ENCODE measurements around the gene CCL27.

The CCL27 gene

DNA sequence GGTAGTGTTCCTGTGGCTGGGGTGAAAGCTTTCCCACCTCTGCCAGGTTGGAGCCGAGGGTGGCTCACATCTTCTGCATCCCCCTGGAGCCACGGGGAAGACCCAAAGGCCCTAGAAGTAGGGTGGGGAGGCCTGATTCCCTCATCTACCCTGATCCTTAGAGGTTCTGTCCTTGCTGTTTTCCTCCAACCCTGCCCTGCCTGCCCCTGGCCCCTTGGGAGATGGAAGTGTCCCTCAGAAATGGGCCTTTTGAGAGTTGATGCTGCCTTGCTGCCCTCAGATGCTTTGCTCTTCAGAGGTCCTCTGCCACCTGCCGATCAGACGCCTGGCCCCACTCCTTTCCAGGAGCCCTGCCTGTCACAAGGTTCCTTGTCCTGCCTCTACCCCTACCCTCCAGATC is 22.4 kb upstream of the CCL27 start:
- DNase-seq (ENCODE audit: low read depth in 2 of 3, low spot score in 2 of 3): no peak

DNA sequence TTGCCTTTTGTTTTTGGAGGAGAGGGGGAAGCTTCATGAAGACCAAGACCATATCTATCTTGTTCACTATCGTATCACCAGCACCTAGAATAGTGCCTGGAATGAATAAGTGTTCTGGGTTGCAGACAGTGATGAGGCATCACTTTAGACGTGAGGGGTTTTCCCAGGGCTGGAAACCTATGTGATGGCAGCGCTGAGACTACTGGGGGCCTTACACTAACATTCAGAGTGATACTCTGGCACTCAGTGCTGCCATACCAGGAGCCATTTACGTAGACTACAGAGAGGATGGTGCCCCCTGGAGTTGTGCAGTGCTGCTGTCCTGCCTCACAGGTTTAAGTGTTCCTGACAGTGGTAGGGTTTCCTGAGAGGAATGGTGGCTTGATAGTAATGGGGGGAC is 21.7 kb upstream of the CCL27 start:
- DNase-seq (ENCODE audit: low read depth in 2 of 3, low spot score in 2 of 3): no peak

DNA sequence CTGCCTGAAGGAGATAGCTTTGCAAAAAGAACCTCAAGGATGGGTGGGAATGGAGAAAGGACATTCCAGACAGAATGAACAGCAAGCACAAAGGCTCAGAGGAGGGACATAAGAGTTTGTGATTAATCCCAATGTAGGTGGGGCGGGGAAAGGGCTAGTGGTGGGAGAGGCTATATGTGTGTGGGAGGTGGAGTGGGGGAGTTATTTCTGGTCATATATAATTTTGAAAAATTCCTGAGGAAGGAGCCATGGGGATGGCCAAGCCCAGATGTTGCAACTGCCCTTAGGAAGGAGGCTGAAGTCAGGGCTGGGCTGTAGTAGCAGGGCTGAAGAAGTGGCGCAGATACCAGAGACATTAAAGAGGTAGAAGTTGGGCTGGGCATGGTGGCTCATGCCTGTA is 13.4 kb upstream of the CCL27 start:
- no peak for DNase-seq (ENCODE audit: low read depth in 2 of 3, low spot score in 2 of 3)

DNA sequence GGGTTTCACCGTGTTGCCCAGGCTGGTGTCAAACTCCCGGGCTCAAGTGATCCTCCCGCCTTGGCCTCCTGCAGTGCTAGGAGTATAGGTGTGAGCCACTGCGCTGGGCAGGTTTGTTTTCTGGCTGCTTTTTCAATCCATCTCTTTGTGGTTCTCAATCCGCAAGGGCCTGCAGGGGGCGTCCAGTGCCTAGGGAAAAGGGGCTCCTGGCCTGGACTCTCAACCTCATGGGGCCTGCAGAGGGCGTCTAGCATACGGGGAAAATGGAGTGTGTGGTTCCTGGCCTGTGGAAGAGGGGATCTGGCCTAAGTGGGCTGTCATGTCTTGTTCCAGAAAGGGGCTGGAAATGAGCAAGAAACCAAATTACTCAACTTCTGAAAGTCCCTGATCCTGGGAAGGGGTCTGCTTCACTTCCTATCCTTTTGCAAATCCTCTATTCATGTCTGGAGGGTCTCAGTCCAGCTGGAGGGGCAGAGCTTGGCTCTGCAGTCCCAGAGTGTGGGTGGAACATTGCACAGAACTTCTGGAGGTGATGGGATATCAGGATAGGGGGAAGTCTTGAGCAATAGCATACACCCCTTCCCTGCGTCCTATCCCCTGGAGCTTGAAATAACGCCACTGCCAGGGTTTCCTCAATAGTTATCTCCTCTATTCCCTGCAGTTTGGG is 12.7 kb upstream of the CCL27 start:
- peak in 1 of 3 experiments; percentile 27 for DNase-seq (ENCODE audit: low read depth in 2 of 3, low spot score in 2 of 3)

DNA sequence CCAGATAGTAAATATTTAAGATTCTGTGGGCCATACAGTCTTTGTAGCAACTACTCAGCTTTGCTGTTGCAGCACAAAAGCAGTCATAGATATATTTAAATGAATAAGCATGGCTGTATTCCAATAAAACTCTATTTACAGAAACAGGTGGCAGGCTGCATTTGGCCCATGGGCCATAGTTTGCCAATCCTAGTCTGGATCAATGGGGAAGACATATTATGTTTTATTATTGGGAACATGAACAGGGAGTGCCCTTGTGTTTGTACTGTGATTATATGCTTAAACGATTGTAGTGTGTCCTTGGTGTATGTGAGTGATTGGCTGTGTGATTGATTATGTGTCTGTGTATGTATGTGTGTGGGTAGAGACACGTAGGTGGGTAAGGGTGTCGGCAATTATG is 12.0 kb upstream of the CCL27 start:
- no peak for DNase-seq (ENCODE audit: low read depth in 2 of 3, low spot score in 2 of 3)

DNA sequence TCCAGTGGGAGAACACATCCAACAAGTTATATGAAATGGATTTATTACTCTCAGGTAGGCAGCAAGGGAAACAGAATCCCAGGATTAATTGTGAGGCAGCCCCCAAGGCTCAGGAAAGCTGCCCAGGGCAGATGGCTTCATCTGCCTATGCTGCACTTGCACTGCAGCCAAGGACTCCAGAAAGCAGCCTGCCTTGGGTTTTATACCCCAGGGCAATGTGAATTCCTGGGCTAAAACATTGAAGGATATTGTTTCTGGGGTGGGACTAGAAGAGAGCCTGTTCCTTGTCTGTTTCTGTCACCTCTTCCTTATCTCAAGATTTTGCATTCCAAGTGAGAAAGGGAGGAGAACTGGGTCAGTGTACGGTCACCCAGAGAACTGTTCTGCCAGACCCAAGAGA is 8.8 kb upstream of the CCL27 start:
- no peak for DNase-seq (ENCODE audit: low read depth in 2 of 3, low spot score in 2 of 3)

DNA sequence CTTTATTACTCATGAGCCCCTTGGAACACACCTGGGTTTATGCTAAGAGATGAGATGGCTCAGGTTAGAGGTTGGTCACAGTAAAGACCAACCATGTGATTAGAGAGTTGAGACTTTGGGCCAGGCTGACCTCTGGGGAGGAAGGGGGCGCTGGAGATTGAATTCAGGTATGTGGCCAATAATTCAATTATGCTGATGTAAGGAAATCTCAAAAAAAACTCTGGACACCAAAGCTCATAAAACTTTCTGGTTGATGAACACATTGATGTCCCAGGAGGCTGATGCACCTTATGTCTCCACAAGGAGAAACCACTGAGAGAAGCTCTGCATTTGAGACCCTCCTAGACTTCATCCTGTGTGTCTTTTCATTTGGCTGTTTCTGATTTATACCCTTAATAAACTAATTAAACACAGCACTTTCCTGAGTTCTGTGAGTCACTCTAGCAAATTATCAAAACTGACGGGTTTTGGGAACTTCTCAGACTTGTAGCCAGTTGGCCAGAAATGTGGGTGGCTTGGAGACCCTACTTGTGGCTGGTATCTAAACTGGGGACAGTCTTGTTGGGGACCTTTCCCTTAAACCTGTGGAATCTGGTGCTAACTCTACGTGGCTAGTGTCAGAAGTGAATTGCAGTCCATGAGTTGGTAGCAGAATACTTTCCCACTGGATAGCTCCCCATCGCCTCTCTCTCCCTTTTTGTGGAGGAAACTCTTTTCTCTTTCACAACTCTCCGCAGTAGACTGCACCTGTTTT is 7.5 kb upstream of the CCL27 start:
- no peak for DNase-seq (ENCODE audit: low read depth in 2 of 3, low spot score in 2 of 3)

DNA sequence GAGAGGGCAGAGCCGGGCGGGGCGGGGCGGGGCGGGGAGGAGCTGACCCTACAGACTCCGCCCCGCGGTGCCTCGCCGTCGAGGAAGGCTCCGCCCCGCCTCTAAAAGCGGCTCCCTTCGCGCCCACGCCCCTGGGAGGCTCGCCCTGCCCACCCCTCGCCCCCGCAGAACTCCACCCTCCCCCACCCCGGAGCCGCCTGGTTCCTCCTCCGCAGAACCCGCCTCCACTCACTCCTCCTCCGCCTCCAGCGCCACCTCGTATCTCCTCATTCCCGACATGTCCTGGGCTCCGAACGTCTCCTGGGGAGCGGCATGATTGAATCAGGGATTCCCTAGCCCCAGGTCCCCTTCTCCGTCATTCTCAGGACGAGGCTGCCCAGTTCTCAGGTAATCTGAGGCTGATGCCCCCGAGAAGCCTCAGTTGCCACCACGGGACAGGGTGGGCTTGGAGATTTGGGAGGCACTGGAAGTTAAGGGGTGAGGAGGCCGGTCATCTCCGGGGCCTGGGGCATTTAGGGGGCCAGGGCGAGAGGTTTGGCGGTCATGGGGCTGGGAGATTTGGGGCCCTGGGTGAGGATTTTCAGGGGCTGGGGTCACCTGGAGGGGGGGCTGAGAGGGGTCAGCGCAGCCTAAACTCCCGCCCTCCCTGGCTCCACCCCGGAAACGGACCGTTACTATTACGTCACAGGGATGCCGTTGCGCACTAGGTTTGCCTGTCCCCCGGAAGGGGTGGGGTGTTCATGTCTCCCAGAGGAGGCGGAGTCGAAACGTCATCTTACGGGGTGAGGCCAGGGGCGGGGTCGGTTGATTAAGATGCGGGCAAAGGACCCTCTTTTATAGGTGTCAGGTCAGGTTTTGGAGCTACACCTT is 3.2 kb upstream of the CCL27 start:
- peak; percentile 44 to 70 (median 50) for DNase-seq (ENCODE audit: low read depth in 2 of 3, low spot score in 2 of 3)

DNA sequence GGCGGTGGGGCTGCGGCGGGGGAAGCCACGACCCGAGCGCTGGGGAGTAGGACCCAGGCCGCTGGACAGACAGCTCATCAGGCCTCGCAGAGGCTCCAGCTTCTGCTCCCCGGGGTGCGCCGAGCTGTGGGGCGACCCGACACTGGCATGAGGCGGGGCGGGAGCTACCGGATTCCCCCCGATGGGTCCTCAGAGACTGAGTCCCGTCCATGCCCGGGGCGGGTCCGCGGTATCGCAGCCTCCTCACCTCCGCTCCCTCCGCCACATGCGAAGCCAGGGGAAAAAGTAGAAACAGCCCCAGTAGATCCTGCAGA is 2.6 kb upstream of the CCL27 start:
- DNase-seq (ENCODE audit: low read depth in 2 of 3, low spot score in 2 of 3): no peak

DNA sequence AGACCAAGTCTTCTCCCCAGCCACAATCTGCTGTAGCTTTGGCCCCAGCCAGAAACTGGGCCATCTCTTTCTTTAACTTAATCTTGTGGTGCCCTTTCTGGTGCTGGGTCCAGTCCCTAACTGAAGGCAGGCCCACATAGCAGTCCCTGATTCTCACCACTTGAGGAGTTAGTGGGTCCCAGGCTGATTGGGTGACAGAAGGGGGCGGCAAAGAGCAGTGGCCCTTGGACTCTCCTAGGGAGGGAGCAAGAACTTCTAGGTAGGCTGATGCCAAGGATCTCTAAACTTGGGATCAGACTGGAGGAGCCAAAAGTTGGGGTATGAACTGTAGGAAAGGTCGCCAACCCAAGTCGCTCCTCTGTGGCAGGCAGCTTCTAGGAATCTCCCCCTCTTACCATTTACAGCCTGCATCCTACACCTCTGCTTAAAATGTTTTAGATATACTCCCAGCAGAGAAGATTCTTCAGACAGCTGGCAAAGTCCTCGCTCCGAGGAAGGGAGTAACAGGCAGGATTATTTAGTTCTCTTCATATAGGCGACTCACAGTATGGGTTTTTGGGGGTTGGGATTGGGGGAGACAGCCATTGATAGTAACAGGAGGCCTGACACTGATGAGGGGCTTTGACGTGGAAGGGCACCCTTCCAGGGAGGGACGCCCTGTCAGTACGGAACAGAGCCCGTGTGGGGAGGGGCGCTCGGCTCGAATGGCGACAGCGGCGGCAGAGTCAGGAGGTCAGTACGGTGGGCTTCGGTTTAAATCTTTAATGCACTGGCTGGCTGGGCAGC is 2.0 kb upstream of the CCL27 start:
- peak in 1 of 3 experiments; percentile 68 for DNase-seq (ENCODE audit: low read depth in 2 of 3, low spot score in 2 of 3)

DNA sequence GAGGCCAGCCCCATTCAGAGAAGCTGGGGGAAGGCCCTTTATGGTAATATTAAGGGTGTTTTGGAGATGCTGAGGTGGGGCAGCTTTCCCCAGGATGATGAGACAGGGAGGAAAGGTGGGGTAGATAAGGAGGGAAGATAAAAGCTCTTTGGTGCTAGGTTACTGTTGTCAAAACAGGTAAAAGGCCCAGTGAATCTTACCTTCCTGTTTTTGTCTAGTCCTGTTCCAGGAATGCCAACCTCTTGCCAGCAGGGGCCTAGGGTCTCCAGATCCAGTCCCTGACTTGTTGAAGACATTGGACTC is 797 bp upstream of the CCL27 start:
- DNase-seq (ENCODE audit: low read depth in 2 of 3, low spot score in 2 of 3): no peak

DNA sequence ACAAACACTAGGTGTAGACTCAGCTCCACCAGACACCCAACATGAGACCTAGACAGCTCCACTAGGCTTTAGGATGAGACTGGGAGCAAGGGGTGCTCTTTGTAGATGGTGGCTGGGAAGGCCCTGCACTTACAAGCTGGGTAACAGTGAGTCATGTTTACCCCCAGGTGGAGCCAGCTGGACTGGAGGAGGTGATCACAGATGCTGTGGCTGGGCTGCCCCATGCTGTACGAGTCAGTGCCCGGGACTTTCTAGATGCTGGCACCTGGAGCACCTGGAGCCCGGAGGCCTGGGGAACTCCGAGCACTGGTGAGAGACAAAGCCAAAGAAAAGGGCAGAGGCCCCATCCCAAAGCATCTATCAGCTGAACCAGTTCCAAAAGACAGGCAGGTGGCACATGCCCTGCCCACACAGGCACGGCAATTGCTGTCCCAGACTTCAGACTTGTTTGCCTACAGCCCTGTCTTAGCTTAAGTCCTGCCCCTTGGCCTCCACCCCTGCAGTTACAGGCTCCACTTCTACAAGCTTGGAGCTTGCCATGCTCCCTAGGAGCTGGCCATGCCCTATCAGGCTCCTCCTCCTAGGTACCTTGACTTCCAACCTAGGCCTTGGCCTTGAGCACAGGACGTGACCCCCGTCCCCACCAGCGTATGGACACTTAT is 2.7 kb downstream of the CCL27 start:
- DNase-seq (ENCODE audit: low read depth in 2 of 3, low spot score in 2 of 3): no peak

DNA sequence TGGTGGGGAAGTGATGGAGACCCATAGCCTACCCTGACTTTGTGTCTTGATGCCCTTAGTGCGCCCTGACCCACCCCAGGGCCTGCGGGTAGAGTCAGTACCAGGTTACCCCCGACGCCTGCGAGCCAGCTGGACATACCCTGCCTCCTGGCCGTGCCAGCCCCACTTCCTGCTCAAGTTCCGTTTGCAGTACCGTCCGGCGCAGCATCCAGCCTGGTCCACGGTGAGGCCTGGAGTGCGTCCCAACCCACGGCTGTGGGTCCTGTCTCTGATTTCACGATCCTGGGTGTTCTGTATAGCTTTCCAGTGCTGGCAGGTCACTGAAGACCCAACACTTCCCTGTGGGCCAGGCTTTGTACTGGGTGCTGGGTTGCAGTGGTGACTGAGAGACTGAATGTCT is 4.0 kb downstream of the CCL27 start:
- DNase-seq (ENCODE audit: low read depth in 2 of 3, low spot score in 2 of 3): no peak

DNA sequence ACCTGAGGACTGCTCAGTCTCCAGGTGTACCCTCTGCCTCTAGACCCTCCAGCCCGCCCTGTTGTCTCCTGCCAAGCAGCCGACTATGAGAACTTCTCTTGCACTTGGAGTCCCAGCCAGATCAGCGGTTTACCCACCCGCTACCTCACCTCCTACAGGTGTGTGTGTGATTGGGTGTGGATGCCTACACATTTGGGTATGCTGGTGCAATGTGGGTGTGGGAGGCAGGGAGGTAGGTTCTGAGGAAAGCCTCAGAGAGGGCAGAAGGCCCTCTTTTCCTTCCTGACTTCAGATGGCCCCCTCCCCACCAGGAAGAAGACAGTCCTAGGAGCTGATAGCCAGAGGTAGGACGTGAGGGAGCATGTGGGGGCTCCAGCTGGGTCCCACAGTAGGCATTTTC is 5.5 kb downstream of the CCL27 start:
- no peak for DNase-seq (ENCODE audit: low read depth in 2 of 3, low spot score in 2 of 3)

DNA sequence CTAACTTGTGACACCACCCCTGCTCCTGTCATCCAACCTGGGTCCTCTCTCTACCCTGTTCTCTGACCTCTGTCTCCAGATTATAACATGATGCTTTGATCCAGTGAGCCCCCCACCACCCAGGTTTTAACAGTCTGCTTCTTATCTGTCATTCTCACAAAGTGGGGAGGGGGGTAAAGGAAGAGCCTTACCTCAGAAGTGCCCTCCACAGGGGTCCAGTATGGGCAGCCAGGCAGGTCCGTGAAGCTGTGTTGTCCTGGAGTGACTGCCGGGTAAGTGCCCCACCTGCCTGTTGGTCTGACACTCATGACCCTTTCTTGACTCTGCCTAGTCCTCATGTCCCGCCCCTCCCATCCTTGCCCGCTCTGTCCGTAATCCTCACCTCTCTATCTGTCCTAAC is 7.1 kb downstream of the CCL27 start:
- DNase-seq (ENCODE audit: low read depth in 2 of 3, low spot score in 2 of 3): no peak

DNA sequence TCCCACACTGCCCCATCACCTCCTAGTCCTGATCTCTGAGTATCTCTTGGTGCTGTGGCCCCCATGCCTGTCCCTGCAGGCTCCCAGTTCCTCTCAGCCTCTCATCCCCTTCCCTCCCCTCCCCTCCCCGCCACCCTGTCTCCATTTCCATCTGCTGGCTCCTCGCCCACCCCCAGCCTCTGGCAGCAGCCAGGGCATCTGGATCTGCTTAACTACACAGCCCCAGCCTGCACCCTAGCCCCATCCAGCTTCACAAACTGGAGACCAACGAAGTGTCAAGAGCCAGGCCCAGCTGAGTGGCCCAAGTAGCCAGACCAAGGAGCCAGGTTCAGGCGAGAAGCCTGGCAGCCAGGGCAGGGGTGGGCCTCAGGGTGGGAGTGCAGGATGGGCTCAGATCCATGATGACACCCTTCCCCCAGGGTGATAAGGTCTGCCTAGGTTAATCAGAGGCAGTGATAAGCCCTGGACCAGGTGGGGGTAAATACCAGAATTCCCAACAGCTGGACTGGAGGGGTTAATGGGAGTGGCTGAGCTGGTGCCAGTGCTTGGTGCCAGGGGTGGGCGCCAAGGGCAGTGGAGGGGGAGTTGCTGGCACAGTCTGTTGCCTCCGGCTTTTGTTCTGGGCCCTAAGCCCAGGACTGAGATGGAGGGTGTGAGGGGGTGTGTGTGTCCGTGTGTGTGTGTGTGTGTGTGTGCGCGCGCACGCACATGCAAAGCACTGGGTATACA is 8.0 kb downstream of the CCL27 start:
- no peak for DNase-seq (ENCODE audit: low read depth in 2 of 3, low spot score in 2 of 3)

DNA sequence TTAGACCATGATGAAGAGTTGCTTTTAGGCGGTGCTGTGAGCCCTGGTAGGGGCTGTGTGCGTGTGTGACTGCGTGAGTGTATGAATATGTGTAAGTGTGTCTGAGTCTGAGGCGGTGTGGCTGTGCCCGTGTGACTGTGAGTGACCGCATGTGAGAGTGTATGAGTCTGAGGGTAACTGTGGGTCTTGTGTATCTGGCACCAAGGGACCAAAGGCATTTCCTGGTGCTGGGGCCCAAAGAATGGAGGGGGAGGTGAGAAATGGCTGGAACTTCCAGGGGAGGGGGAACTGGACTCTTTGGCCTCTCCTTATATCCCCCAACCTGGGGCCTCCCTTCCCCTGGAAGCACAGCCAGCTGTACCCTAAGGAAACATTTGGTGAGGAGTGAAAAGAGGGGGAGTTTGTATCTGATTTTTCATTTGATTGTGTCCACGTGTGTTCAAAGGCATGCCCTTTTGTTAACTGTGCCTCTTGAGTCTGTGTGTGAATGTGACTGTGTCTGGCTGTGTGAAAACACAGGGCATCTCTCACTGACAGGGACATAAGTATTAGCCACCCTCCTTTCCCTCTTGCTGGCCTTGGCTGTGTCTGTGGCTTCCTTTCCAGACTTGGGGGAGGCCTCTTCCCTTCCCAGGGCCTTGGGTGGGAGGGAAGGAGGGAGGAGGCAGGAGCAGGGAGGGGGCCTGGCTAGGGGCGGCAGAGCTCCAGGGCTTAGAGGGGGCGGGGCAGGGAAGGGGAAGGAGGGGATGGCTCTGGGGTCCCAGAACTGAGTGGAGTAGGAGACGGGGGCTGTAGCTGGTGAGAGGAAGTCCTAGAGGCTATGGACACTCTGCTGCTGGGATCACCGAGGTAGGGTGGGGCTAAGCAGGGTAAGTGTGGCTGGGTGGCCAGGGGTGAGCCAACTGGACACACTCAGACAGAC is 9.0 kb downstream of the CCL27 start:
- no peak for DNase-seq (ENCODE audit: low read depth in 2 of 3, low spot score in 2 of 3)

DNA sequence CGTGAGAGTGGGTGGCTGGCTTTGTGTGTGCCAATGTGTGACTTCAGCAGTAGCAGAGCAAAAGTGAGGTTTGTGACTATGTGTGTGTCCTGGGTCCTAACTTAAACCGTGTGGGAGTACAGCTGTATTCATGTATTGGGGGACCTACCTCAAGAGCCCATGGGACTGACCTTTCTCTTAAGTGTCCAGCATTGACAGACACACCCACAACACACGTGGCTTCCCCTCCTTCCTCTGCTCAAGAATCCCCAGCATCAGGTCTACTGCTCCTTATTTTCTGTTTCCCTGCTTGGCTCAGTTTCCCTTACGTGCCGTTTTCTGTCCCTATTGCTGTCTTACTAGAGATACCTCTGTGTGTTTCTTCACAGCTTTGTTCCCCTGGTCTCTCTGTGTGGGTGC is 9.9 kb downstream of the CCL27 start:
- no peak for DNase-seq (ENCODE audit: low read depth in 2 of 3, low spot score in 2 of 3)

DNA sequence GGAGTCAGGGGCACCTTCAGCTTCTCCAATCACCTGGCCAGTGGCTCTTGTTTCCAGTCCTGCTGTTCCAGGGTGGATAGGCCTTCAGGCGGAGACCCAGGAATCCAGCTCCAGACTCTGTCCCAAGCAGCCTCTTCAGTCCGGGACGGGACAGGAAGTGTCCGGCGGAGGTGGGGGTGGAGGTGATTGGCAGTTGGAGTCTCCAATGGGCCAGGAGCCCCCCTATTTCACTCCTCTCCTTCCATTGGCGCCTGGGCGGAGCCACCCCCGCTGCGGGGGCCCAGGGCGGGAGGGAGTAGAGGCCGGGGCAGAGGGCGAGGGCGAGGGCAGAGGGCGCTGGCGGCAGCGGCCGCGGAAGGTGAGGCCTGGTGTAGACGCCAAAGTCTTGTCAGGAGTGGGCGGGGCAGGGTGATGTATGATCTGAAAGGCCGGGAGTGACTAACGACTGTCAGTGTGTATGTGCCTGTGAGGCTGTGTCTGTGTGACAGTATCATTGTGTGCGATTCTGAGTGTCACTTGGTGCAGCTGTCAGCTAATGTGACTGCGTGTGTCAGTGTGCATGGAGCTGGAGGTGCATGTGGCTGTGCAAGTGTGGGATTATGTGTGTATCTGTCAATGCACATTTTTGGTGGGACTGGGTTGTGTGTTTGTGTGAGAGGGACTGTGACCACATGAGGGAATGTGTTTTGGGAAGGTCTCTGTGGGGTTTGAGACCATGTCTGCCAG is 10.4 kb downstream of the CCL27 start, which contains the start of gene IL11RA:
Gene IL11RA (plus strand): TSS at position 310 of the 726 bp plus-strand sequence. CDS start 3,033 bp downstream, outside the sequence.
- DNase-seq (ENCODE audit: low read depth in 2 of 3, low spot score in 2 of 3): no peak
